Activated CD8-positive, alpha-beta T cell treated with anti-CD3 and anti-CD28 coated beads for 36 hours (primary cell): Measurements from ENCODE around the gene COMMD6. TPM values are rescaled to one million over a fixed set of nuclear protein-coding genes. Genes with fewer than 3 reads are reported as not detected.

Source experiments
- ATAC-seq: fragments of 200-7000 bp; cut with Tn5 transposase; one replicate; pipeline ENCODE4 v1.10.0; 2021; ENCODE audit warnings: mild to moderate bottlenecking, moderate library complexity
- CTCF ChIA-PET: fragments of 350-600 bp; sonication (Branson Sonifier 250); formaldehyde crosslinking; loops from one replicate; lab custom pipeline; 2021; ENCODE audit warnings: antibody characterized with exemption; lab: Charles Lee
- POLR2A ChIA-PET: fragments of 350-600 bp; sonication (Branson Sonifier 250); formaldehyde crosslinking; loops from one replicate; lab custom pipeline; 2021; ENCODE audit warnings: antibody characterized with exemption; lab: Charles Lee
- DNase-seq: peaks from one replicate; pipeline ENCODE4 v3.0.0-alpha.2; 2020
- H3K27ac Mint-ChIP-seq: one replicate; pipeline ENCODE4 v1.8.0; 2021; ENCODE audit warnings: mild to moderate bottlenecking, mixed read lengths
- H3K27me3 Mint-ChIP-seq: one replicate; pipeline ENCODE4 v1.8.0; 2021; ENCODE audit warnings: mixed read lengths
- H3K36me3 Mint-ChIP-seq: one replicate; pipeline ENCODE4 v1.8.0; 2021; ENCODE audit warnings: low read depth, mixed read lengths
- H3K4me1 Mint-ChIP-seq: one replicate; pipeline ENCODE4 v1.8.0; 2021; ENCODE audit warnings: low read depth, mixed read lengths
- H3K4me3 Mint-ChIP-seq: one replicate; pipeline ENCODE4 v1.8.0; 2021; ENCODE audit warnings: mild to moderate bottlenecking, moderate library complexity, mixed read lengths
- H3K9me3 Mint-ChIP-seq: one replicate; pipeline ENCODE4 v1.8.0; 2021; ENCODE audit warnings: mixed read lengths
- CTCF ChIP-seq: fragments of 200-600 bp; IDR thresholded peaks from one replicate; pipeline ENCODE4 v1.8.0; 2022; ENCODE audit warnings: antibody characterized with exemption, mild to moderate bottlenecking
- intact Hi-C: fragments of 100-400 bp; cut with micrococcal nuclease; formaldehyde crosslinking; loops from one replicate; pipeline ENCODE4 v1.10.0; 2022
- total RNA-seq, 2 experiments: library from RNA; stranded (reverse); gene quantifications; one replicate each; pipeline ENCODE4 v1.2.3, GENCODE V29; 2021

COMMD6 gene
- total RNA-seq, 2 experiments from 2014 or later = 114 to 116 TPM

DNA sequence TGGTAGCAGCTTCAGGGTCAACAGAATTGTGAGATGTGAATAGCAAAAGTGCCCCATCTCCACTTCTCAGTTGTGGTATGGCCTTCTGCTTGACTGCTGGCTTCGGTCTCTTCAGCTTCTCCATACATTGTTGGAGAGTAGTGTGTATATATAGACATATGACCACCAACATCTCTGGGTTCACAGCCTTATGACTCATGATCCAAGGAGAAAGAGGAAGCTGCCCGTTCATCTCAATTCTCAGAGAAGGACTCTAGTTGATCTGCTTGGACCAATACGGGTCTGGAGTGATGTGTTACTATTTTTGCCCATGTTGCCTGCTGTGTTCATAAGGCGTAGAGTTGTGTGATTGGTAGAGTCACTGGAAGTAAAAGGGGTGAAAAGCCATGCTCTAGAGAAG, 3.6 kb upstream of the COMMD6 start:
- ChIA-PET POLR2A (interaction anchor here (1.2 kb wide), 1 partner anchor 9 kb away, joined by 3 read pairs; no protein-coding TSS in a partner anchor), CTCF (no interaction called here)
- Mint-ChIP-seq H3K27ac (no peak overlapping the region), H3K27me3 (no peaks in the 10 kb centered on the region), H3K9me3 (no peaks in the 10 kb centered on the region), H3K36me3 (peaks cover 5% of the 10 kb centered on the region), H3K4me1 (peaks cover 17% of the 10 kb centered on the region), H3K4me3 (no peak overlapping the region)
- ATAC-seq (no peak), DNase-seq (no peak)
- no peak for TF ChIP-seq CTCF
- intact Hi-C loops = loop anchor here (10.0 kb wide), 1 partner anchor 166 kb away; no protein-coding TSS in a partner anchor

- POLR2A ChIA-PET = interaction anchor here (0.7 kb wide), 1 partner anchor 159 kb away, joined by 3 read pairs; no protein-coding TSS in a partner anchor
- intact Hi-C loops = loop anchor here (5.0 kb wide), 1 partner anchor 238 kb away; no protein-coding TSS in a partner anchor
- peaks cover 60% of the 10 kb centered on the region for H3K4me1 Mint-ChIP-seq
- DNase-seq = no peak
- CTCF ChIA-PET = no interaction called here
- no peak for TF ChIP-seq CTCF
- H3K9me3 Mint-ChIP-seq = no peaks in the 10 kb centered on the region
- no peak for ATAC-seq
- no peak overlapping the region for H3K27ac Mint-ChIP-seq
- no peak overlapping the region for H3K4me3 Mint-ChIP-seq
- H3K27me3 Mint-ChIP-seq = no peaks in the 10 kb centered on the region
- peaks cover 37% of the 10 kb centered on the region for H3K36me3 Mint-ChIP-seq
These were observed 3.8 kb downstream of the COMMD6 start for GRCh38 chr13:75533861-75534260.

DNA sequence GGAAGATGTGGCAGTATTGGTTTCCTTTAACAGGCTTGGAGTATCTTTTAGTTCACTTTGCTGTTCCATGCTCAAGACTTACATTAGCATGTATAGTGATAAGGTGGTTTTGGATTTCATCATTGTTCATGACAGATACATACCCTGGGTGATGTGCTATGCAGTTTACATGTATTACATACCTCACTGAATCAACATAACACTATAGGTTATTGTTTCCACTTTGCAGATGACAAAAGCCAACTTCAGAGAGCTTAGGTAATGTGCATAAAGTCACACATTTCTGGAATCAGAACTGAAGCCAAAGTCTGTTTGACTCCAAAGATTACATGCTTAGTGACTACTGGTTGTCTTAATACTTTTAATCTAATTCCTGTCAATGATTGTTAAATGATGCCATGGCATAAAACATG, 7.1 kb downstream of the COMMD6 start:
- H3K4me3 Mint-ChIP-seq = no peak overlapping the region

GRCh38 chr13:75521956-75522355, 15.7 kb downstream of the COMMD6 start:
- H3K36me3 Mint-ChIP-seq = peaks cover 17% of the 10 kb centered on the region
- POLR2A ChIA-PET = interaction anchor here (0.6 to 1.0 kb wide), 2 partner anchors 10 to 88 kb away, joined by 3 read pairs; no protein-coding TSS in a partner anchor
- intact Hi-C loops = no loop called here
- no peaks in the 10 kb centered on the region for H3K27me3 Mint-ChIP-seq
- no peak for DNase-seq
- CTCF ChIA-PET = no interaction called here
- no peak for ATAC-seq
- TF ChIP-seq CTCF = no peak
- no peak overlapping the region for H3K27ac Mint-ChIP-seq
- H3K4me3 Mint-ChIP-seq = no peak overlapping the region
- H3K9me3 Mint-ChIP-seq = peaks cover 4% of the 10 kb centered on the region
- H3K4me1 Mint-ChIP-seq = peaks cover 6% of the 10 kb centered on the region

More for the DNA sequence above, 7.1 kb downstream of the COMMD6 start:
- Mint-ChIP-seq H3K9me3 (no peaks in the 10 kb centered on the region), H3K27me3 (no peaks in the 10 kb centered on the region), H3K27ac (peak overlapping the region; percentile 53), H3K4me1 (peaks cover 47% of the 10 kb centered on the region), H3K36me3 (peaks cover 49% of the 10 kb centered on the region)
- ChIA-PET CTCF (interaction anchor here (1.3 kb wide), 1 partner anchor 158 kb away, joined by 5 read pairs; no protein-coding TSS in a partner anchor), POLR2A (no interaction called here)
- peak; percentile 90 for ATAC-seq
- TF ChIP-seq CTCF = no peak
- intact Hi-C loops = loop anchor here (5.0 kb wide), 1 partner anchor 242 kb away; no protein-coding TSS in a partner anchor
- no peak for DNase-seq

GRCh38 chr13:75518439-75519088, 19.1 kb downstream of the COMMD6 start:
- no peak overlapping the region for H3K27ac Mint-ChIP-seq
- ATAC-seq = no peak
- peaks cover 3% of the 10 kb centered on the region for H3K4me1 Mint-ChIP-seq
- CTCF ChIA-PET = interaction anchor here (1.2 kb wide), 1 partner anchor 37 kb away, joined by 3 read pairs; the partner anchor contains the start of gene TBC1D4
- no peaks in the 10 kb centered on the region for H3K36me3 Mint-ChIP-seq
- peaks cover 4% of the 10 kb centered on the region for H3K9me3 Mint-ChIP-seq
- intact Hi-C loops = no loop called here
- no peak overlapping the region for H3K4me3 Mint-ChIP-seq
- TF ChIP-seq CTCF = no peak
- no peaks in the 10 kb centered on the region for H3K27me3 Mint-ChIP-seq
- DNase-seq = no peak
- POLR2A ChIA-PET = no interaction called here
